ENCODE results near the gene SGSM2.

The SGSM2 gene

GRCh38 chr17:2331303-2331702 lies 6.0 kb upstream of the SGSM2 start:
- TF ChIP-seq EZH2 (IDR thresholded peaks at IDR 0.05; ENCODE audit: borderline replicate concordance, low read length) (no peak), CTCF (IDR thresholded peaks at IDR 0.05; ENCODE audit: low read length) (no peak)
- H3K4me3 ChIP-seq (ENCODE audit: low read depth, low read length, poor library complexity, severe bottlenecking) = no peak overlapping the region
- H3K27me3 ChIP-seq (ENCODE audit: insufficient read depth, low read length) = no peaks in the 10 kb centered on the region
- H4K20me1 ChIP-seq (ENCODE audit: insufficient read depth, low read length) = no peaks in the 10 kb centered on the region
- H3K79me2 ChIP-seq (ENCODE audit: insufficient read depth, low read length) = peaks cover 15% of the 10 kb centered on the region
- H3F3A ChIP-seq (ENCODE audit: insufficient read depth, low read length) = no peaks in the 10 kb centered on the region
- no peak overlapping the region for H2AFZ ChIP-seq (ENCODE audit: low read length)
- H3K27ac ChIP-seq (ENCODE audit: low read depth, low read length, poor library complexity, severe bottlenecking) = no peak overlapping the region
- peaks cover 18% of the 10 kb centered on the region for H3K4me1 ChIP-seq (ENCODE audit: insufficient read depth, low read length, severe bottlenecking)
- H3K4me2 ChIP-seq (ENCODE audit: low read length) = no peak overlapping the region
- H3K9me3 ChIP-seq (ENCODE audit: low read length) = no peaks in the 10 kb centered on the region
- no peak overlapping the region for H3K9ac ChIP-seq (ENCODE audit: low read length)
- peaks cover 94% of the 10 kb centered on the region for H3K36me3 ChIP-seq (ENCODE audit: insufficient read depth, low read length)
- no peaks in the 10 kb centered on the region for H3K9me2 ChIP-seq (ENCODE audit: low read depth, low read length)

- Histone ChIP-seq H3K27me3 (ENCODE audit: insufficient read depth, low read length) (no peaks in the 10 kb centered on the region), H3K4me2 (ENCODE audit: low read length) (peak overlapping the region; percentile 93), H3F3A (ENCODE audit: insufficient read depth, low read length) (no peaks in the 10 kb centered on the region), H3K4me1 (ENCODE audit: insufficient read depth, low read length, severe bottlenecking) (peaks cover 23% of the 10 kb centered on the region), H2AFZ (ENCODE audit: low read length) (no peak overlapping the region), H3K9me2 (ENCODE audit: low read depth, low read length) (no peaks in the 10 kb centered on the region), H3K79me2 (ENCODE audit: insufficient read depth, low read length) (peaks cover 15% of the 10 kb centered on the region), H3K9ac (ENCODE audit: low read length) (peak overlapping the region; percentile 94), H3K9me3 (ENCODE audit: low read length) (no peaks in the 10 kb centered on the region), H3K36me3 (ENCODE audit: insufficient read depth, low read length) (peaks cover 51% of the 10 kb centered on the region), H3K27ac (ENCODE audit: low read depth, low read length, poor library complexity, severe bottlenecking) (peak overlapping the region; percentile 83), H3K4me3 (ENCODE audit: low read depth, low read length, poor library complexity, severe bottlenecking) (peak overlapping the region; percentile 91), H4K20me1 (ENCODE audit: insufficient read depth, low read length) (no peaks in the 10 kb centered on the region)
- TF ChIP-seq EZH2 (IDR thresholded peaks at IDR 0.05; ENCODE audit: borderline replicate concordance, low read length) (no peak), CTCF (IDR thresholded peaks at IDR 0.05; ENCODE audit: low read length) (no peak)
Measured at GRCh38 chr17:2335726-2336214, 1.5 kb upstream of the SGSM2 start.

GRCh38 chr17:2336215-2336851 lies 968 bp upstream of the SGSM2 start, which contains the start of gene TSR1:
Gene TSR1 (minus strand): TSS chr17:2336457. CDS start chr17:2336427, 30 bp downstream.
- Histone ChIP-seq H3K4me3 (ENCODE audit: low read depth, low read length, poor library complexity, severe bottlenecking) (peak within 1 kb of the TSS; percentile 91), H2AFZ (ENCODE audit: low read length) (no peak within 1 kb of the TSS; the same call in 1 of the 2 replicates), H3K9me2 (ENCODE audit: low read depth, low read length) (no peaks in the 10 kb centered on the region), H3K4me1 (ENCODE audit: insufficient read depth, low read length, severe bottlenecking) (peaks cover 23% of the 10 kb centered on the region), H3K9ac (ENCODE audit: low read length) (peak within 1 kb of the TSS; percentile 94), H3K4me2 (ENCODE audit: low read length) (peak within 1 kb of the TSS; percentile 93), H3F3A (ENCODE audit: insufficient read depth, low read length) (no peaks in the 10 kb centered on the region), H3K36me3 (ENCODE audit: insufficient read depth, low read length) (peaks cover 48% of the 10 kb centered on the region), H3K27me3 (ENCODE audit: insufficient read depth, low read length) (no peaks in the 10 kb centered on the region), H3K9me3 (ENCODE audit: low read length) (no peaks in the 10 kb centered on the region), H4K20me1 (ENCODE audit: insufficient read depth, low read length) (no peaks in the 10 kb centered on the region), H3K27ac (ENCODE audit: low read depth, low read length, poor library complexity, severe bottlenecking) (peak within 1 kb of the TSS; percentile 83), H3K79me2 (ENCODE audit: insufficient read depth, low read length) (peaks cover 15% of the 10 kb centered on the region)
- TF ChIP-seq EZH2 (IDR thresholded peaks at IDR 0.05; ENCODE audit: borderline replicate concordance, low read length) (no peak), CTCF (IDR thresholded peaks at IDR 0.05; ENCODE audit: low read length) (peak; percentile 36)
